GM21529 (cell line): ENCODE results near the gene CD96.
"Not testable (repeated sequence)": the region's sequence is repeated elsewhere in the genome, so short reads cannot be mapped to it uniquely, and the experiment has no call there.

ENCODE experiments used
- ATAC-seq: cut with Tn5 transposase; IDR thresholded peaks from one replicate; pipeline ENCODE4 v1.9.1; 2021; ENCODE audit not compliant: unreplicated experiment

Gene CD96

GRCh38 chr3:111668888-111669488, 127.0 kb downstream of the CD96 start:
- ATAC-seq: peak; percentile 48

GRCh38 chr3:111669926-111670630, 128.1 kb downstream of the CD96 start:
- ATAC-seq: no peak

GRCh38 chr3:111672461-111672860, 130.5 kb downstream of the CD96 start:
- ATAC-seq: not testable (repeated sequence)

- ATAC-seq: no peak
Measured at GRCh38 chr3:111675846-111676210, 133.8 kb downstream of the CD96 start.

GRCh38 chr3:111676211-111677006, 134.4 kb downstream of the CD96 start:
- peak; percentile 14 for ATAC-seq

GRCh38 chr3:111677007-111677392, 135.0 kb downstream of the CD96 start:
- ATAC-seq: no peak

- ATAC-seq: no peak
Measured at GRCh38 chr3:111681661-111682426, 139.8 kb downstream of the CD96 start.

- ATAC-seq: no peak
Measured at GRCh38 chr3:111684640-111685039, 142.6 kb downstream of the CD96 start.

GRCh38 chr3:111688190-111688800, 146.3 kb downstream of the CD96 start:
- ATAC-seq: no peak

- peak; percentile 76 for ATAC-seq
Measured at GRCh38 chr3:111690242-111690641, 148.2 kb downstream of the CD96 start.

GRCh38 chr3:111691293-111691909, 149.4 kb downstream of the CD96 start:
- ATAC-seq: peak; percentile 36

GRCh38 chr3:111692593-111693552, 150.9 kb downstream of the CD96 start:
- ATAC-seq: peak; percentile 66

- ATAC-seq: no peak
Measured at GRCh38 chr3:111694471-111694870, 152.5 kb downstream of the CD96 start.

GRCh38 chr3:111695636-111696117, 153.7 kb downstream of the CD96 start:
- ATAC-seq: no peak

GRCh38 chr3:111700054-111700453, 158.1 kb downstream of the CD96 start:
- ATAC-seq: peak; percentile 75

- ATAC-seq: no peak
Measured at GRCh38 chr3:111701292-111701906, 159.4 kb downstream of the CD96 start.
